ENCODE results near the gene PHF3. TPM values are rescaled to one million over a fixed set of nuclear protein-coding genes. Genes with fewer than 3 reads are reported as not detected.

The PHF3 gene
- total RNA-seq, 1 experiment from 2014 or later = 40.0 TPM

- ChIA-PET CTCF (no interaction called here), POLR2A (no interaction called here)
- peaks cover 14% of the 10 kb centered on the region for H3K36me3 ChIP-seq (ENCODE audit: control insufficient read depth, insufficient read depth, low read length)
- no peaks in the 10 kb centered on the region for H3K4me1 ChIP-seq (ENCODE audit: control insufficient read depth, insufficient read depth, low read length)
- ATAC-seq (no peak), DNase-seq (ENCODE audit: low read depth, low spot score) (no peak)
- H3K27me3 ChIP-seq (ENCODE audit: control insufficient read depth, insufficient read depth, low read length) = no peaks in the 10 kb centered on the region
- no peak overlapping the region for H3K27ac ChIP-seq (ENCODE audit: low read length)
- H3K9me3 ChIP-seq (ENCODE audit: control insufficient read depth, insufficient read depth, low read depth, low read length) = no peaks in the 10 kb centered on the region
- intact Hi-C loops (cut with micrococcal nuclease; ENCODE audit: unreplicated experiment) = no loop called here
- TSS peak; percentile 52 for BruUV-seq (replicated peaks)
- TF ChIP-seq REST (IDR thresholded peaks at IDR 0.05; ENCODE audit: insufficient read depth in 1 of 2, low read depth in 2 of 2, low read length in 1 of 2) (no peak), CTCF (IDR thresholded peaks at IDR 0.05) (no peak), SIN3A (IDR thresholded peaks at IDR 0.05; ENCODE audit: borderline replicate concordance, insufficient read depth, low read depth, low read length) (no peak), POLR2AphosphoS5 (IDR thresholded peaks at IDR 0.05; ENCODE audit: low read depth, low read length) (no peak), TCF7L2 (IDR thresholded peaks at IDR 0.05; ENCODE audit: low read depth, low read length) (no peak)
- in situ Hi-C loops (cut with HindIII; ENCODE audit: low pct_unique_long_range_greater_than_20kb, low sequenced_read_pairs) = no loop called here
- no peak overlapping the region for H3K4me3 ChIP-seq (ENCODE audit: low read depth in 2 of 2, low read length in 2 of 2)
These were observed 50.1 kb downstream of the PHF3 start for GRCh38 chr6:63685446-63686379.

- Histone ChIP-seq H3K4me1 (ENCODE audit: control insufficient read depth, insufficient read depth, low read length) (no peaks in the 10 kb centered on the region), H3K36me3 (ENCODE audit: control insufficient read depth, insufficient read depth, low read length) (peaks cover 6% of the 10 kb centered on the region; the same call in 1 of the 2 replicates), H3K27ac (ENCODE audit: low read length) (no peak overlapping the region), H3K9me3 (ENCODE audit: control insufficient read depth, insufficient read depth, low read depth, low read length) (no peaks in the 10 kb centered on the region), H3K27me3 (ENCODE audit: control insufficient read depth, insufficient read depth, low read length) (no peaks in the 10 kb centered on the region), H3K4me3 (ENCODE audit: low read depth in 2 of 2, low read length in 2 of 2) (no peak overlapping the region)
- in situ Hi-C loops (cut with HindIII; ENCODE audit: low pct_unique_long_range_greater_than_20kb, low sequenced_read_pairs) = no loop called here
- DNase-seq (ENCODE audit: low read depth, low spot score) (no peak), ATAC-seq (no peak)
- ChIA-PET CTCF (no interaction called here), POLR2A (no interaction called here)
- TF ChIP-seq REST (IDR thresholded peaks at IDR 0.05; ENCODE audit: insufficient read depth in 1 of 2, low read depth in 2 of 2, low read length in 1 of 2) = no peak
- TF ChIP-seq POLR2AphosphoS5 (IDR thresholded peaks at IDR 0.05; ENCODE audit: low read depth, low read length) = no peak
- no peak for TF ChIP-seq SIN3A (IDR thresholded peaks at IDR 0.05; ENCODE audit: borderline replicate concordance, insufficient read depth, low read depth, low read length)
- BruUV-seq (replicated peaks) = no TSS peak
- intact Hi-C loops (cut with micrococcal nuclease; ENCODE audit: unreplicated experiment) = no loop called here
These were observed 53.8 kb downstream of the PHF3 start for GRCh38 chr6:63689421-63689820.
